ENCODE results near the gene ONECUT2. TPM values are rescaled to one million over a fixed set of nuclear protein-coding genes. Genes with fewer than 3 reads are reported as not detected.
A peak's percentile ranks its signal among the peaks of the same experiment; 100 is the strongest.

ONECUT2 gene
- total RNA-seq, 1 donor from 2014 or later = 0.03 TPM

- ATAC-seq (no peak), DNase-seq (no peak)
- Histone ChIP-seq H3K4me3 (no peak overlapping the region), H3K4me1 (peaks cover 8% of the 10 kb centered on the region), H3K27ac (no peak overlapping the region), H3K27me3 (ENCODE audit: low read depth) (peaks cover 68% of the 10 kb centered on the region), H3K36me3 (no peaks in the 10 kb centered on the region), H3K9me3 (no peaks in the 10 kb centered on the region)
- no peak for TF ChIP-seq CTCF (IDR thresholded peaks at IDR 0.05)
- intact Hi-C loops (cut with DNase I) = no loop called here
Measured at GRCh38 chr18:57445488-57446319, 10.5 kb downstream of the ONECUT2 start.

GRCh38 chr18:57446322-57446721 lies 11.1 kb downstream of the ONECUT2 start:
- ATAC-seq (peak in 1 of 2 donors; percentile 42), DNase-seq (no peak)
- Histone ChIP-seq H3K4me1 (peaks cover 2% of the 10 kb centered on the region), H3K36me3 (no peaks in the 10 kb centered on the region), H3K9me3 (no peaks in the 10 kb centered on the region), H3K27me3 (ENCODE audit: low read depth) (peaks cover 62% of the 10 kb centered on the region), H3K27ac (no peak overlapping the region), H3K4me3 (no peak overlapping the region)
- intact Hi-C loops (cut with DNase I) = no loop called here
- peak; percentile 30 for TF ChIP-seq CTCF (IDR thresholded peaks at IDR 0.05)

GRCh38 chr18:57447154-57447621 lies 12.0 kb downstream of the ONECUT2 start:
- ATAC-seq (peak; percentile 42 to 61), DNase-seq (no peak)
- TF ChIP-seq CTCF (IDR thresholded peaks at IDR 0.05) = no peak
- intact Hi-C loops (cut with DNase I) = no loop called here
- Histone ChIP-seq H3K9me3 (no peaks in the 10 kb centered on the region), H3K4me3 (no peak overlapping the region), H3K4me1 (no peaks in the 10 kb centered on the region), H3K27me3 (ENCODE audit: low read depth) (peaks cover 54% of the 10 kb centered on the region), H3K36me3 (no peaks in the 10 kb centered on the region), H3K27ac (no peak overlapping the region)

GRCh38 chr18:57455576-57456129 lies 20.5 kb downstream of the ONECUT2 start:
- Histone ChIP-seq H3K36me3 (no peaks in the 10 kb centered on the region), H3K27me3 (ENCODE audit: low read depth) (peaks cover 14% of the 10 kb centered on the region), H3K9me3 (no peaks in the 10 kb centered on the region), H3K27ac (no peak overlapping the region), H3K4me3 (no peak overlapping the region), H3K4me1 (no peaks in the 10 kb centered on the region)
- no peak for DNase-seq
- no peak for ATAC-seq
- intact Hi-C loops (cut with DNase I) = no loop called here
- no peak for TF ChIP-seq CTCF (IDR thresholded peaks at IDR 0.05)

GRCh38 chr18:57461652-57462269 lies 26.6 kb downstream of the ONECUT2 start:
- Histone ChIP-seq H3K4me3 (no peak overlapping the region), H3K9me3 (no peaks in the 10 kb centered on the region), H3K27ac (no peak overlapping the region), H3K27me3 (ENCODE audit: low read depth) (no peaks in the 10 kb centered on the region), H3K36me3 (no peaks in the 10 kb centered on the region), H3K4me1 (no peaks in the 10 kb centered on the region)
- intact Hi-C loops (cut with DNase I) = no loop called here
- TF ChIP-seq CTCF (IDR thresholded peaks at IDR 0.05) = no peak
- ATAC-seq = no peak
- no peak for DNase-seq

All from lower lobe of right lung (tissue), 2 donors.